Calu3 (cell line): Measurements from ENCODE around the gene TADA2A. TPM values are rescaled to one million over a fixed set of nuclear protein-coding genes. Genes with fewer than 3 reads are reported as not detected.
"Not testable (repeated sequence)": the region's sequence is repeated elsewhere in the genome, so short reads cannot be mapped to it uniquely, and the experiment has no call there.

Source experiments
- BruUV-seq: library from RNA; stranded (reverse); fragments of 400-500 nt; replicated peaks from 2 replicates; lab custom pipeline; 2021; lab: Mats Ljungman, UMichigan
- CTCF ChIA-PET: fragments of 300-600 bp; sonication (Branson Sonifier 250); formaldehyde crosslinking; loops from one replicate; lab custom pipeline; 2022; ENCODE audit warnings: antibody characterized with exemption; lab: Charles Lee
- DNase-seq: peaks from one replicate; pipeline ENCODE4 v3.0.0; 2022
- H3K27ac Mint-ChIP-seq: one replicate; pipeline ENCODE4 v1.8.0; 2022; ENCODE audit warnings: mixed read lengths; ENCODE audit not compliant: unreplicated experiment
- H3K27me3 Mint-ChIP-seq: one replicate; pipeline ENCODE4 v1.8.0; 2022; ENCODE audit warnings: mixed read lengths; ENCODE audit not compliant: unreplicated experiment
- H3K36me3 Mint-ChIP-seq: one replicate; pipeline ENCODE4 v1.8.0; 2022; ENCODE audit warnings: mild to moderate bottlenecking, moderate library complexity, mixed read lengths; ENCODE audit not compliant: insufficient read depth, unreplicated experiment
- H3K4me1 Mint-ChIP-seq: one replicate; pipeline ENCODE4 v1.8.0; 2022; ENCODE audit warnings: mild to moderate bottlenecking, low read depth, mixed read lengths; ENCODE audit not compliant: unreplicated experiment
- H3K4me3 Mint-ChIP-seq: one replicate; pipeline ENCODE4 v1.8.0; 2022; ENCODE audit warnings: mild to moderate bottlenecking, low read depth, moderate library complexity, mixed read lengths; ENCODE audit not compliant: unreplicated experiment
- H3K9me3 Mint-ChIP-seq: one replicate; pipeline ENCODE4 v1.8.0; 2022; ENCODE audit warnings: low read depth, mixed read lengths; ENCODE audit not compliant: unreplicated experiment
- CTCF ChIP-seq: fragments of 200-600 bp; IDR thresholded peaks from one replicate; pipeline ENCODE4 v1.8.0; 2022; ENCODE audit warnings: antibody characterized with exemption; ENCODE audit not compliant: unreplicated experiment
- intact Hi-C: fragments of 100-400 bp; cut with micrococcal nuclease; formaldehyde crosslinking; loops from one replicate; pipeline ENCODE4 v1.10.0; 2022; ENCODE audit not compliant: unreplicated experiment
- total RNA-seq: library from RNA; stranded (reverse); gene quantifications from 2 replicates; pipeline ENCODE4 v1.2.3, GENCODE V29; 2022

TADA2A gene
- total RNA-seq, 1 experiment from 2014 or later = 102 TPM

DNA sequence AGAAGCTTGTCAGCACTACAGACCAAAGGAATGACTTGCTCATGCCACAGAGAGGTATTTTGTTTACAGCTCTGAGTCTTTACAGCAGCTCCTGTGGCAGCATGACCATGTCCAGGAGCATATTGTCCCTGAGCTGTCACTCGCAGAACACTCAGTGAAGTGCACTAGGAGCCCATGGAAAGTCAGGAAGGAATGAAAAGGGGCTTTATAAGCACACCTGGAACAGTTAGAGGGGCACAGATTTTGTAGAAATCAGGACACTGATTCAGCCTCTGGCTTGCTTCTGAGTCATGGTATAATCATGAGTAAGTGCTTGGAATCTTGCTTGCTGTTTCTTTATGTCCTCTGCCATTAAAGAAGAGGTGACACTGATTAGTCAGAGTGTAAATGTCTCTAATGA, 41.0 kb downstream of the TADA2A start:
- intact Hi-C loops = no loop called here
- CTCF ChIA-PET = no interaction called here
- H3K4me1 Mint-ChIP-seq = peaks cover 24% of the 10 kb centered on the region

DNA sequence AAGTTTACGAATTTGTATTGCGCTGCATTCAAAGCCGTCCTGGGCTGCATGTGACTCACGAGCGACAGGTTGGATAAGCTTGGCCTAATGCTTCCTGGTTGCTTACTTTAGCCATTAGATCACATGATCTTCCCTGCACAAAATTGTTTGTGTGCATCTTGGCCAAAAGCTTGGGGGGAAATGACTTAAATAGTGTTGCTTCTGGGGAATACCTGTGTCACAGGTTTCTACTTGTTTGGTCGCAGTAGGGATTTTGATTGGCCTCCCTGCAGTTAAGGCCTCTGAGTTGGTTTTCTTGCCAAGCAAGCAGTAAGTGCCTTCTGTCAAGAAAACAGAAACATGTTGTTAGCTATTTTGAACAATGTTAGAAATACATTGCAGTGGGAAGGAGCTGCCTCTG, 43.4 kb downstream of the TADA2A start:
- H3K27me3 Mint-ChIP-seq = no peaks in the 10 kb centered on the region
- no peak for DNase-seq
- peaks cover 24% of the 10 kb centered on the region for H3K4me1 Mint-ChIP-seq
- TF ChIP-seq CTCF = no peak
- no TSS peak for BruUV-seq
- intact Hi-C loops = no loop called here
- CTCF ChIA-PET = interaction anchor here (0.6 to 1.8 kb wide), 3 partner anchors 13 to 77 kb away, joined by 3 to 5 read pairs (median 3); no protein-coding TSS in a partner anchor
- peaks cover 17% of the 10 kb centered on the region for H3K36me3 Mint-ChIP-seq
- H3K4me3 Mint-ChIP-seq = no peak overlapping the region
- no peaks in the 10 kb centered on the region for H3K9me3 Mint-ChIP-seq
- no peak overlapping the region for H3K27ac Mint-ChIP-seq

More for the DNA sequence above, 41.0 kb downstream of the TADA2A start:
- Mint-ChIP-seq H3K27me3 (no peaks in the 10 kb centered on the region), H3K36me3 (peaks cover 41% of the 10 kb centered on the region), H3K9me3 (no peaks in the 10 kb centered on the region), H3K27ac (no peak overlapping the region), H3K4me3 (no peak overlapping the region)
- BruUV-seq = no TSS peak
- TF ChIP-seq CTCF = no peak
- no peak for DNase-seq

DNA sequence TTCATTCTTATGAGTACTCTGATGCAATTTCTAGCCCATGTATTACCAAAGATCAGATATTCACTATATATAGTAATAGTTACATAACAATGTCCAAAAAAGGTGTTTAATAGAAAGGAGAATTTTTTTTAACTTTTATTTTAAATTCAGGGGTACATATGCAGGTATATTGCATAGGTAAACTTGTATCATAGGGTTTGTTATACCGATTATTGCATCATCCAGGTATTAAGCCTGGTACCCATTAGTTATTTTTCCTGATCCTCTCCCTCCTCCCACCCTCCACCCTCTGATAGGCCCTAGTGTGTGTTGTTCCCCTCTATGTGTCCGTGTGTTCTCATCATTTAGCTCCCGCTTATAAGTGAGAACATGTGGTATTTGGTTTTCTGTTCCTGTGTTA, 51.1 kb downstream of the TADA2A start:
- H3K9me3 Mint-ChIP-seq, H3K4me3 Mint-ChIP-seq, H3K4me1 Mint-ChIP-seq, intact Hi-C loops, H3K27ac Mint-ChIP-seq, BruUV-seq, H3K27me3 Mint-ChIP-seq, DNase-seq: not testable (repeated sequence)
- CTCF ChIA-PET = interaction anchor here (1.0 kb wide), 1 partner anchor 85 kb away, joined by 6 read pairs; no protein-coding TSS in a partner anchor
- peaks cover 39% of the 10 kb centered on the region for H3K36me3 Mint-ChIP-seq

DNA sequence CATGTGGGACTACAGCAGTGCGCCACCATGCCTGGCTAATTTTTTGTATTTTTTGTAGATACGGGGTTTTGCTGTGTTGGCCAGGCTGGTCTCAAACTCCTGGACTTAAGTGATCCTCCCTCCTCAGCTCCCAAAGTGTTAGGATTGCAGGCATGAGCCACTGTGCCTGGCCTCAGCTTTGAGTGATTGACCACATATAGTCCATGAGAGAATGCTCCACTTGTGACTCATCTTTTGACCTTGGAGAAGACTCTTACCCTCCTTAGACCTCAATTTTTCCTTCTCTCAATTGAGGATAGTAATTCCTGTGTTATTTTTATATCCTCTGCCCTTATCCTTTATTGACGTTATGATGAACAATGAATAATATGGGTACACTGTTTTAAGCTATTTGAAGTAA, 52.1 kb downstream of the TADA2A start:
- CTCF ChIA-PET = interaction anchor here (0.7 to 1.0 kb wide), 2 partner anchors 35 to 86 kb away, joined by 3 to 6 read pairs; no protein-coding TSS in a partner anchor
- H3K9me3 Mint-ChIP-seq = no peaks in the 10 kb centered on the region
- peaks cover 43% of the 10 kb centered on the region for H3K36me3 Mint-ChIP-seq
- no TSS peak for BruUV-seq
- no peak overlapping the region for H3K4me3 Mint-ChIP-seq
- TF ChIP-seq CTCF = no peak
- no peak overlapping the region for H3K27ac Mint-ChIP-seq
- no peak for DNase-seq
- intact Hi-C loops = no loop called here
- no peaks in the 10 kb centered on the region for H3K4me1 Mint-ChIP-seq
- no peaks in the 10 kb centered on the region for H3K27me3 Mint-ChIP-seq

- TF ChIP-seq CTCF = no peak
- H3K9me3 Mint-ChIP-seq = no peaks in the 10 kb centered on the region
- CTCF ChIA-PET = interaction anchor here (0.5 to 0.6 kb wide), 2 partner anchors 120 to 974 kb away, joined by 3 to 7 read pairs; no protein-coding TSS in a partner anchor
- H3K4me1 Mint-ChIP-seq = peaks cover 8% of the 10 kb centered on the region
- H3K36me3 Mint-ChIP-seq = peaks cover 67% of the 10 kb centered on the region
- DNase-seq = no peak
- no TSS peak for BruUV-seq
- H3K4me3 Mint-ChIP-seq = no peak overlapping the region
- no peaks in the 10 kb centered on the region for H3K27me3 Mint-ChIP-seq
- intact Hi-C loops = no loop called here
- no peak overlapping the region for H3K27ac Mint-ChIP-seq
Measured at GRCh38 chr17:37461668-37462067, 55.0 kb downstream of the TADA2A start.
